ENCODE measurements around the gene SIPA1.

DNA sequence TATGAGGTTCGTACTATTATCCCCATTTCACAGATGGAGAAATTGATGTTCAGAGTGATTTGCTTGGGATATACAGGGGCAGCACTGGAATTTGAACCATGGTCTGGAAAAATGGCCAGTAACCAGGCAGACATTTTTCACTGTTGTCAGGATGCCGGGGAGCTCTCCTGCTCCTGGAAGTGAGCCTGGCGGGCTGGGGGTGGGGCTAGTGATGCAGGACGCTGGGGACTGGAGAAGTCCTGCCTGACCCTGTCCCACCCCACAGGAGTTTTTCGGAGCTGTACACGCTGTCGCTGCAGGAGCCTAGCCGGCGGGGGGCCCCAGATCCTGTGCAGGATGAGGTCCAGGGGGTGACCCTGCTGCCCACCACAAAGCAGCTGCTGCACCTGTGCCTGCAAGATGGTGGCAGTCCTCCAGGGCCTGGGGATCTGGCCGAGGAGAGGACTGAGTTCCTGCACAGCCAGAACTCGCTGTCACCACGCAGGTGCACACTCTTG, 11.1 kb downstream of the SIPA1 start:
- no peak for TF ChIP-seq EZH2 (IDR thresholded peaks at IDR 0.05)
- no peak for TF ChIP-seq FOXP2 (optimal IDR thresholded peaks at IDR 0.05; ENCODE audit: control extremely low read depth, extremely low read length, insufficient read depth)
